ENCODE data around the gene CTBP2.
"Not testable (repeated sequence)": the region's sequence is repeated elsewhere in the genome, so short reads cannot be mapped to it uniquely, and the experiment has no call there.

Gene CTBP2

GRCh38 chr10:125082471-125082870 lies 77.9 kb downstream of the CTBP2 start:
- not testable (repeated sequence) for DNase-seq

- no peak for DNase-seq
These were observed 78.4 kb downstream of the CTBP2 start for GRCh38 chr10:125081931-125082330.

- DNase-seq = no peak
These were observed 79.4 kb downstream of the CTBP2 start for GRCh38 chr10:125080984-125081383.

- no peak for DNase-seq
These were observed 80.1 kb downstream of the CTBP2 start for GRCh38 chr10:125080296-125080695.

GRCh38 chr10:125079091-125079600 lies 81.2 kb downstream of the CTBP2 start:
- DNase-seq = no peak

GRCh38 chr10:125076891-125077541 lies 83.3 kb downstream of the CTBP2 start:
- DNase-seq = no peak

GRCh38 chr10:125076121-125076825 lies 84.1 kb downstream of the CTBP2 start:
- DNase-seq = no peak

- DNase-seq = no peak
These were observed 86.4 kb downstream of the CTBP2 start for GRCh38 chr10:125073996-125074395.

- no peak for DNase-seq
These were observed 87.6 kb downstream of the CTBP2 start for GRCh38 chr10:125072794-125073193.

GRCh38 chr10:125071008-125071407 lies 89.4 kb downstream of the CTBP2 start:
- DNase-seq = no peak

- no peak for DNase-seq
These were observed 92.0 kb downstream of the CTBP2 start for GRCh38 chr10:125068406-125068805.

GRCh38 chr10:125067764-125068163 lies 92.6 kb downstream of the CTBP2 start:
- no peak for DNase-seq

- DNase-seq = no peak
These were observed 93.5 kb downstream of the CTBP2 start for GRCh38 chr10:125066764-125067450.

GRCh38 chr10:125064681-125065492 lies 95.5 kb downstream of the CTBP2 start:
- no peak for DNase-seq

- DNase-seq = no peak
These were observed 97.0 kb downstream of the CTBP2 start for GRCh38 chr10:125063256-125063925.

GRCh38 chr10:125062914-125063230 lies 97.5 kb downstream of the CTBP2 start:
- no peak for DNase-seq

- DNase-seq = no peak
These were observed 98.0 kb downstream of the CTBP2 start for GRCh38 chr10:125062227-125062913.

- no peak for DNase-seq
These were observed 98.7 kb downstream of the CTBP2 start for GRCh38 chr10:125061557-125062226.

- DNase-seq = no peak
These were observed 99.4 kb downstream of the CTBP2 start for GRCh38 chr10:125060826-125061556.

GRCh38 chr10:125060482-125060825 lies 99.9 kb downstream of the CTBP2 start:
- no peak for DNase-seq

- DNase-seq = no peak
These were observed 100.3 kb downstream of the CTBP2 start for GRCh38 chr10:125060026-125060425.

Measured in activated effector memory CD4-positive, alpha-beta T cell treated with Interleukin-2 at 50 U/mL for 16 hours (primary cell).